D721Med (cell line): ENCODE results near the gene TMEM271.

ENCODE experiments used
- DNase-seq: peaks from one replicate; pipeline ENCODE4 v3.0.0; 2011; ENCODE audit warnings: low spot score; ENCODE audit not compliant: insufficient read length
- FAIRE-seq: peaks from 2 replicates; lab custom pipeline; 2011; peaks lifted over from hg19 to GRCh38; lab: Jason Lieb, UNC
- TF ChIP-seq, protein P1 (sequence below): IDR thresholded peaks from 2 replicates; pipeline ENCODE4 v1.5.1; 2012; ENCODE audit warnings: mild to moderate bottlenecking, control low read depth; ENCODE audit not compliant: insufficient read depth; ENCODE audit errors: missing control alignments

The TMEM271 gene

DNA sequence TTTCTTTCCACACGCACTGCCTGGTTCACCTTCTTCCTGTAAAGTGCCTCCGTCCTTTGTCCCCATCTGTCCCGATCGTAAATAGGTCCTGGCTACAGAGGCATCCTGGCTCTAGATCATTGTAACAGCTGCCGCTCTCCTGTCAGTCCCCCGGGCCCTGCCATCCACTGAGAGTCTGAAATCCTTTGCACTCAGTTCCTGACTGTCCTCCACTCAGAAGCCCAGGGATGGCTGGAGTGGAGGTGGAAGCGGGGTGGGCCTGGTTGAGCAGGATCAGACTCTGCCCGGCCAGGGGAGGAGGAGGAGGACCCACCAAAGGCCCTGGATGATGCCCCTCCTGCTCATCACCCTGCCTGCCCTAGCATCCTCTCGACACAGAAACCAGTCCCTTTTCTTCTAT, 47.3 kb downstream of the TMEM271 start:
- FAIRE-seq (no peak), DNase-seq (no peak)
- TF ChIP-seq, protein P1, sequence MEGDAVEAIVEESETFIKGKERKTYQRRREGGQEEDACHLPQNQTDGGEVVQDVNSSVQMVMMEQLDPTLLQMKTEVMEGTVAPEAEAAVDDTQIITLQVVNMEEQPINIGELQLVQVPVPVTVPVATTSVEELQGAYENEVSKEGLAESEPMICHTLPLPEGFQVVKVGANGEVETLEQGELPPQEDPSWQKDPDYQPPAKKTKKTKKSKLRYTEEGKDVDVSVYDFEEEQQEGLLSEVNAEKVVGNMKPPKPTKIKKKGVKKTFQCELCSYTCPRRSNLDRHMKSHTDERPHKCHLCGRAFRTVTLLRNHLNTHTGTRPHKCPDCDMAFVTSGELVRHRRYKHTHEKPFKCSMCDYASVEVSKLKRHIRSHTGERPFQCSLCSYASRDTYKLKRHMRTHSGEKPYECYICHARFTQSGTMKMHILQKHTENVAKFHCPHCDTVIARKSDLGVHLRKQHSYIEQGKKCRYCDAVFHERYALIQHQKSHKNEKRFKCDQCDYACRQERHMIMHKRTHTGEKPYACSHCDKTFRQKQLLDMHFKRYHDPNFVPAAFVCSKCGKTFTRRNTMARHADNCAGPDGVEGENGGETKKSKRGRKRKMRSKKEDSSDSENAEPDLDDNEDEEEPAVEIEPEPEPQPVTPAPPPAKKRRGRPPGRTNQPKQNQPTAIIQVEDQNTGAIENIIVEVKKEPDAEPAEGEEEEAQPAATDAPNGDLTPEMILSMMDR: no peak

DNA sequence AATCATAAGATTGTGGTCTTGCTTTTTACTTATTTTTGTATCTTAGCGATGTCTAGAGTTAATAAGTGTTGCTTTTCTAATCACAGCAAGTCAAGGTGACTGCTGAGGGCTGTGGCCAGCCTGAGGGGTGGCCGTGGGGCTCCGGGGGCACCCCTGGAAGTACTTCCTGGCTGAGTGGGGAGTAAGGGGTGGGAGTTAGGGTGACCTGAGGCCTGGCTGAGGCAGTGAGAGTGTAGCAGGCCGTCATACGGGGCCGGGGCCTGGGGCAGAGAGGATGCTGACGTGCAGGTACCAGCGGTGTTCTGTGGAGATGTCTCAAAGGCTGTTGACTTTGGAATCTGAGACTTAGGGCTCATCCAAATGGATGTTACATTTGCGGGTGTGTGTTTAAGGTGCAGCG, 47.8 kb downstream of the TMEM271 start:
- TF ChIP-seq, protein P1: no peak
- no peak for DNase-seq
- FAIRE-seq: no peak

DNA sequence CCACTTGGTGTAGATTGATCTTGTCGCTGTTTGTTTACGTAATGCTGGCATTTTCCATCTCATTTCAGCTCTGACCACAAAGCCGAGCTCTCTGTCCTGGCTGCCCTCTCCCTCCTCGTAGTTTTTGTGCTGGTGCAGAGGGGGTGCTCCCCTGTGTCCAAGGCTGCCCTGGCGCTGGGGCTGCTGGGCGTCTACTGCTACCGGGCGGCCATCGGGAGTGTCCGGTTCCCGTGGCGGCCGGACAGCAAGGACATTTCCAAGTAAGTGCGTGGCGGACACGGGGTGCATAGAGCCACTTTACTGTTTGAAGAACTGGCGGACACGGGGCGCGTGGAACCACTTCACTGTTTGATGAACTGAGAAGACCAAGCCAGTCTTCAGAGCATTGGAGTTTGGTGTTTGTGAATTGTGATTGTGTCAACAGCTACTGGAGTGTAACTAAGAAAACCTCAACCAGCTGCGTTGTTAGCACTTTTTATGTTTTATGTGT, 49.1 kb downstream of the TMEM271 start:
- TF ChIP-seq, protein P1: no peak
- FAIRE-seq (no peak), DNase-seq (no peak)

DNA sequence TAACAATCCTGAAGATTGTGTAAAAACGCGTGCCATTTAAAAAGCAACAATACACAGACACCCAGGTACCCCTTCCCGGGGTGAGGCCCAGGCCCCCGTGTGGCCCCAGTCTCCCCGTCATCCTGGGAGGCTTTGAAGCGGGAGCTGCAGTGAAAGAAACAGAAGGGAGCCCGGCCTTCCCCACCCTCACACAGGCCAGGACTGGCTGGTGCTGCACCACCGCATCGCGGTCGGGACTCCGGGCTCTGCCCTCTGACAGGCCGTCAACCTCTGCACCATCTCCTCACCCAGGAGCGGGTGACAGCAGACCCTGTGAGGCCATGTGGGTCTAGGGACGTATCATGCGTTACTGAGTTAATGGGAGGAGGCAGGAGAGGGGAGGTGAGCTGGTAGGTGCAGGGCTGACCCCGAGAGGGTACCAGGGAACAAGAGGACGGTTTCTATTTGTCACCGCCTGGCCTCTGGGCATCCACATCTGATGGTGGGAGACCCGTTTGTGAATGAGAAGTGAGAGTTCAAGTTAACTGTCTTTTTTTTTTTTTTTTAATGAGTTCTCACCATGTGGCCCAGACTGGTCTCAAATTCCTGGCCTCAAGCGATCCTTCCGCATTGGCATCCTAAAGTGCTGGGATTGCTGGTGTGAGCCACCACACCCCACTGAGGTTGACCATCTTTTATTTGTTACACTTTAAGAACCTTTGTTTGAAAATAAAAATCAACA, 49.7 kb downstream of the TMEM271 start:
- FAIRE-seq (no peak), DNase-seq (no peak)
- TF ChIP-seq, protein P1: no peak

DNA sequence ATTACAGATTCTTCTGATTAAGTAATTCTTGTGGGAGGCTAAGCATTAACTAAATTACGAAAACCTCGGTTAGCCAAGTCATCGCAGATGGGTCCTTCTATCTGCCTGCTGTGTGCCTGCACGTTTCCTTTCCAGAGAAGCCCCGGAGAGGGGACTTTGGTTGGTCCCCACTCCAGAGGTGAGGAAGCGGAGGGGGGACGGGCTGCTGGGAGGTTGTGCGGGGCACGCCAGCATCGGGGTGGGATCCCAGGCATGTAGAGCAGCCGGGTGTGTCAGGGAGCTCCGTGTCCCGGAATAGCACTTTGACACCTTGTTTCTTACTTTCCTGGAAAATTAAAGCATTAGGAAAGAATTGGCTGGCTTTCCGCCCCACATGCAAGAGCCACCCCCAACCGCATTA, 50.4 kb downstream of the TMEM271 start:
- DNase-seq (no peak), FAIRE-seq (no peak)
- TF ChIP-seq, protein P1: no peak

DNA sequence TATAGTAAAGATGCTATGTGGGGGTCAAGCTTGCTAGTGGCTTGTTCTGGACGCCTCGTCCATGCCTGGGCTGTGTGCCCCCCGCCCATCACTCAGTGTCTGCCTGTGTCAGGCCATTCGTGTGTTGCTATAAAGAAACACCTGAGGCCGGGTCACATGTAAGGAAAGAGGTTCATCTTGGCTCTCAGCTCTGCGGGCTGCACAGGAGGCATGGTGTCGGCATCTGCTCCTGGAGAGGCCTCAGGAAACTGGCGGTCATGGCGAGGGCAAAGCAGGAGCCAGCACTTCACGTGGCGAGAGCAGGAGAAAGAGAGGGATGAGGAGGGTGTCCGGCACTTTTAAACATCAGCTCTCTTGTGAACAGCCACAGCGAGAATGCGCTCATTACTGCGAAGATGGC, 51.9 kb downstream of the TMEM271 start:
- TF ChIP-seq, protein P1: no peak
- FAIRE-seq (no peak), DNase-seq (no peak)
